ENCODE data around the gene CHCHD5. TPM values are rescaled to one million over a fixed set of nuclear protein-coding genes. Genes with fewer than 3 reads are reported as not detected.
"Not testable (repeated sequence)": the region's sequence is repeated elsewhere in the genome, so short reads cannot be mapped to it uniquely, and the experiment has no call there.

The CHCHD5 gene
- total and polyA plus RNA-seq, 12 donors, result 15.0 to 36.2 (median 25.0) TPM

- peaks cover 5 to 24% (median 17%) of the 10 kb centered on the region in 9 donors for H3K4me1 ChIP-seq
- H3K27ac ChIP-seq, result peak overlapping the region in 2 of 10 donors; percentile 90 to 96
- ATAC-seq (no peak), DNase-seq (no peak)
- H3K4me3 ChIP-seq, result peak overlapping the region; percentile 70 to 99 (median 80)
- no peaks in the 10 kb centered on the region for H3K9me3 ChIP-seq
- peaks cover 0 to 26% (median 13%) of the 10 kb centered on the region in 9 donors for H3K36me3 ChIP-seq
- no peaks in the 10 kb centered on the region for H3K27me3 ChIP-seq
- intact Hi-C loops (cut with DNase I), result loop anchor here in 5 of 10 donors (5.0 to 10.0 kb wide), 2 partner anchors 58 to 61 kb away; partner anchors contain the start of gene TTL (in 5 of the 5)
- WGBS, 2 donors, result 11 to 13% methylated on average over 18 of the region's 18 CpGs
- TF ChIP-seq, protein P1, sequence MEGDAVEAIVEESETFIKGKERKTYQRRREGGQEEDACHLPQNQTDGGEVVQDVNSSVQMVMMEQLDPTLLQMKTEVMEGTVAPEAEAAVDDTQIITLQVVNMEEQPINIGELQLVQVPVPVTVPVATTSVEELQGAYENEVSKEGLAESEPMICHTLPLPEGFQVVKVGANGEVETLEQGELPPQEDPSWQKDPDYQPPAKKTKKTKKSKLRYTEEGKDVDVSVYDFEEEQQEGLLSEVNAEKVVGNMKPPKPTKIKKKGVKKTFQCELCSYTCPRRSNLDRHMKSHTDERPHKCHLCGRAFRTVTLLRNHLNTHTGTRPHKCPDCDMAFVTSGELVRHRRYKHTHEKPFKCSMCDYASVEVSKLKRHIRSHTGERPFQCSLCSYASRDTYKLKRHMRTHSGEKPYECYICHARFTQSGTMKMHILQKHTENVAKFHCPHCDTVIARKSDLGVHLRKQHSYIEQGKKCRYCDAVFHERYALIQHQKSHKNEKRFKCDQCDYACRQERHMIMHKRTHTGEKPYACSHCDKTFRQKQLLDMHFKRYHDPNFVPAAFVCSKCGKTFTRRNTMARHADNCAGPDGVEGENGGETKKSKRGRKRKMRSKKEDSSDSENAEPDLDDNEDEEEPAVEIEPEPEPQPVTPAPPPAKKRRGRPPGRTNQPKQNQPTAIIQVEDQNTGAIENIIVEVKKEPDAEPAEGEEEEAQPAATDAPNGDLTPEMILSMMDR (IDR thresholded peaks at IDR 0.05), result no peak
These were observed 41.3 kb upstream of the CHCHD5 start for GRCh38 chr2:112542984-112543661.

DNA sequence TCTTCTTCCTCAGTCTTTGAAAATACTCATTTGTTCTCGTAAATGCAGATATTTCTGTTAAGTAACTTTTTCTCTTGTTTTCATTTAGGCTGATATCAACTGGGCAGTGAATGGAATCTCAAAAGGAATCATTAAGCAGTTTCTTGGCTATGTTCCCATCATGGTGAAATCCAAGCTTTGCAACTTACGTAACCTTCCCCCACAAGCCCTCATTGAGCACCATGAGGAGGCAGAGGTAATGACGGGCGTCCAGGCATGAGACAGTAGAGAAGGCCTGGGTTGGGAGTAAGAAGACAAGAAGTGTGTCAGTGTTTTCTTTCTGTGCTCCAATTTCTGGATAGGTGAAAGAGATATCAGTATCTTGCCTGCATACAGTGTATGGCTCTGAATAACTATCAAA lies 37.1 kb upstream of the CHCHD5 start:
- Histone ChIP-seq H3K9me3 (no peaks in the 10 kb centered on the region), H3K36me3 (peaks cover 0 to 68% (median 36%) of the 10 kb centered on the region in 9 donors), H3K4me1 (peaks cover 0 to 16% (median 12%) of the 10 kb centered on the region in 9 donors), H3K27ac (no peak overlapping the region), H3K4me3 (no peak overlapping the region), H3K27me3 (no peaks in the 10 kb centered on the region)
- ATAC-seq (no peak), DNase-seq (no peak)
- intact Hi-C loops (cut with DNase I), result loop anchor here in 1 of 10 donors (10.0 kb wide), 1 partner anchor 63 kb away; the partner anchor contains the start of gene TTL
- 89 to 91% methylated on average over 4 of the region's 4 CpGs for WGBS, 2 donors
- TF ChIP-seq, protein P1 (IDR thresholded peaks at IDR 0.05), result no peak

DNA sequence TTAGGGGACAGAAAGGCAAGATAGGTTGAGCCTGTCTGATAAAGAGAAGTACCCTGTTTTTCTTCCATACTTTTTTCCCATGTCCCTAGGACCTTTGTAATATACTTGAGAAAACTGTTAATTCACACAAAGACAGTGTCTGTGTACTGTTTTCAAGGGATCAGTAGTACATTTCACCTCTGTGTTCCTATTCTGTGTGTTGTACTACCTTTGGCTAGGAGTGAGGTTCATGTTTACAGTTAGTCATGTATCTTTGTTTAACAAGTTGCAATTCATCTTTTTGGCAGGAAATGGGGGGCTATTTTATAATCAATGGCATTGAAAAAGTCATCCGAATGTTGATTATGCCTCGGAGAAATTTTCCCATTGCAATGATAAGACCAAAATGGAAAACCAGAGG lies 35.4 kb upstream of the CHCHD5 start:
- no peak overlapping the region for H3K4me3 ChIP-seq
- 95 to 96% methylated on average over 2 of the region's 2 CpGs for WGBS, 2 donors
- no peaks in the 10 kb centered on the region for H3K27me3 ChIP-seq
- H3K4me1 ChIP-seq, result peaks cover 0 to 4% (median 0%) of the 10 kb centered on the region in 9 donors
- no peak overlapping the region for H3K27ac ChIP-seq
- intact Hi-C loops (cut with DNase I), result loop anchor here in 1 of 10 donors (10.0 kb wide), 1 partner anchor 64 kb away; the partner anchor contains the start of gene TTL
- TF ChIP-seq, protein P1 (IDR thresholded peaks at IDR 0.05), result no peak
- no peaks in the 10 kb centered on the region for H3K9me3 ChIP-seq
- DNase-seq, result no peak
- peaks cover 0 to 85% (median 50%) of the 10 kb centered on the region in 9 donors for H3K36me3 ChIP-seq
- no peak for ATAC-seq

DNA sequence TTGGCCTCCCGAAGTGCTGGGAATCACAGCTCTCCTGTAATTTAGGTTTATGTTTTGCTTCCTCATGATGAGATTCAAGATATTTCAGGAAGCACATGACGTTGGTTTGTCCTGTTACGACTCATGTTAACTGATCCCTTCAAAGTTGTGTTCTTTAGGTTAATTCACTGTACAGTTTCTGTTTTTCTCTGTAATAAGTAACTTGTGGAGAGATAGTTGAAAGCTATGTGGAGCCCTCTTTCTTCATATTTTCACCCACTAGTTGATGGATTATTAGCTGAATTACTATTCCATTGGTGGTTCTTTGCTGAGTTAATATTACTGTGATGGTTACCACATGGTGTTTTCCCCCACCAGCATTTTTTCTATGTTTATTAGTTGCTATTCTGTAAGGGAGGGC lies 18.3 kb upstream of the CHCHD5 start:
- H3K27me3 ChIP-seq, result no peaks in the 10 kb centered on the region
- ATAC-seq, result no peak
- DNase-seq, result no peak
- no peak overlapping the region for H3K27ac ChIP-seq
- H3K36me3 ChIP-seq, result peaks cover 0 to 100% (median 59%) of the 10 kb centered on the region in 9 donors
- WGBS, 2 donors, result 87 to 92% methylated on average over 3 of the region's 3 CpGs
- peaks cover 0 to 15% (median 0%) of the 10 kb centered on the region in 11 donors for H3K9me3 ChIP-seq
- H3K4me3 ChIP-seq, result no peak overlapping the region
- H3K4me1 ChIP-seq, result no peaks in the 10 kb centered on the region
- intact Hi-C loops (cut with DNase I), result no loop called here
- TF ChIP-seq, protein P1 (IDR thresholded peaks at IDR 0.05), result no peak

DNA sequence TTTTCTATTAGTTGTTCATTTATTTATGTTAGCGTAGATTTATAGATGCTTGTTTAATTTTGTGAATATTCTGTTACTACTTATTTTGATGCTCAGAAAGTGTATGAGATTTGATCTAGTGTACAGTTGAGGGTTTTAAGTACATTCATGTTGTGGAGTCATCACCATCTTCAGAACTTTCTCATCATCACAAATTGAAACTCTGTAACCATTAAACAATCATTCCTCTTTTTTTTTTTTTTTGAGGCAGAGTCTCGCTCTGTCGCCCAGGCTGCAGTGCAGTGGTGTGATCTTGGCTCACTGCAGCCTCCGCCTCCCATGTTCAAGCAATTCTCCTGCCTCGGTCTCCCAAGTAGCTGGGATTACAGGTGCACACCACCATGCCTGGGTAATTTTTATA lies 17.9 kb upstream of the CHCHD5 start:
- H3K27me3 ChIP-seq; DNase-seq; H3K27ac ChIP-seq; H3K4me1 ChIP-seq; H3K4me3 ChIP-seq; ATAC-seq; intact Hi-C loops (cut with DNase I): not testable (repeated sequence)
- H3K36me3 ChIP-seq, result peaks cover 0 to 100% (median 62%) of the 10 kb centered on the region in 9 donors
- 99 to 100% methylated on average over 5 of the region's 5 CpGs for WGBS, 2 donors
- H3K9me3 ChIP-seq, result peaks cover 0 to 15% (median 0%) of the 10 kb centered on the region in 11 donors

Measured in heart right ventricle (tissue), 16 donors.